HG03025 (cell line): ENCODE measurements around the gene EBF4.

Source experiments
- ATAC-seq: cut with Tn5 transposase; IDR thresholded peaks from one replicate; pipeline ENCODE4 v1.9.1; 2021; ENCODE audit warnings: mild to moderate bottlenecking, moderate library complexity; ENCODE audit not compliant: unreplicated experiment, low FRiP score

EBF4 gene

GRCh38 chr20:2692036-2692885 is at the start of gene EBF4:
Gene EBF4, plus strand, starts transcription at chr20:2692780. Its CDS starts 866 bp downstream, at chr20:2693646.
- no peak for ATAC-seq

GRCh38 chr20:2643708-2644107 is 48.9 kb upstream of the EBF4 start:
- no peak for ATAC-seq

- ATAC-seq, result peak; percentile 88
These were observed 40.5 kb upstream of the EBF4 start, which contains the start of gene NOP56 for GRCh38 chr20:2651772-2652723. Gene NOP56, plus strand, starts transcription at chr20:2652632. Its CDS starts 29 bp downstream, at chr20:2652661.

GRCh38 chr20:2652724-2653555 is 39.6 kb upstream of the EBF4 start:
- ATAC-seq, result peak; percentile 46

- ATAC-seq, result no peak
These were observed 38.8 kb upstream of the EBF4 start for GRCh38 chr20:2653556-2654383.

GRCh38 chr20:2654384-2654822 is 38.2 kb upstream of the EBF4 start:
- no peak for ATAC-seq

GRCh38 chr20:2654831-2655230 is 37.7 kb upstream of the EBF4 start:
- ATAC-seq, result no peak

GRCh38 chr20:2655331-2656116 is 37.1 kb upstream of the EBF4 start:
- no peak for ATAC-seq

- ATAC-seq, result no peak
These were observed 36.0 kb upstream of the EBF4 start for GRCh38 chr20:2656471-2657117.

GRCh38 chr20:2657241-2657640 is 35.3 kb upstream of the EBF4 start:
- no peak for ATAC-seq

GRCh38 chr20:2657674-2658073 is 34.9 kb upstream of the EBF4 start:
- ATAC-seq, result no peak

- no peak for ATAC-seq
These were observed 33.9 kb upstream of the EBF4 start for GRCh38 chr20:2658414-2659354.

GRCh38 chr20:2659547-2659946 is 33.0 kb upstream of the EBF4 start:
- ATAC-seq, result no peak

GRCh38 chr20:2663364-2663886 is 29.2 kb upstream of the EBF4 start:
- ATAC-seq, result no peak

- ATAC-seq, result peak; percentile 88
These were observed 28.5 kb upstream of the EBF4 start, which contains the start of gene IDH3B for GRCh38 chr20:2663887-2664719. Gene IDH3B, minus strand, starts transcription at chr20:2664216. Its CDS starts 28 bp downstream, at chr20:2664188.

GRCh38 chr20:2671977-2672376 is 20.6 kb upstream of the EBF4 start:
- ATAC-seq, result no peak
